SK-N-SH treated with all-trans-retinoic acid at 6 μM for 48 hours (cell line): ENCODE data around the gene METTL26.

Experiments
- ATAC-seq: fragments of 200-7000 bp; cut with Tn5 transposase; 3 replicates; pipeline ENCODE4 v1.9.1; 2020; ENCODE audit warnings: mild to moderate bottlenecking, moderate library complexity
- ARNTL ChIP-seq: fragments of 450-650 bp; formaldehyde crosslinking; IDR thresholded peaks from 2 replicates; pipeline ENCODE4 v1.5.0; 2020; ENCODE audit warnings: low read depth, mild to moderate bottlenecking, moderate library complexity, borderline replicate concordance
- CREB5 ChIP-seq: fragments of 250-450 bp; sonication (Bioruptor Pico); IDR thresholded peaks from 2 replicates; pipeline ENCODE4 v1.5.1; 2020; ENCODE audit warnings: low read depth, mild to moderate bottlenecking, moderate library complexity
- CSDC2 ChIP-seq: fragments of 250-450 bp; sonication (Bioruptor Pico); IDR thresholded peaks from 2 replicates; pipeline ENCODE4 v1.5.0; 2020; ENCODE audit warnings: mild to moderate bottlenecking, moderate library complexity
- CSRNP3 ChIP-seq: fragments of 250-450 bp; sonication (Bioruptor Pico); IDR thresholded peaks from 2 replicates; pipeline ENCODE4 v1.5.1; 2021; ENCODE audit warnings: mild to moderate bottlenecking, moderate library complexity
- ESRRG ChIP-seq: fragments of 250-450 bp; sonication (Bioruptor Pico); IDR thresholded peaks from 2 replicates; pipeline ENCODE4 v1.6.1; 2021; ENCODE audit warnings: mild to moderate bottlenecking
- ISL1 ChIP-seq: fragments of 250-450 bp; sonication (Bioruptor Pico); IDR thresholded peaks from 2 replicates; pipeline ENCODE4 v2.1.2; 2022; ENCODE audit warnings: mild to moderate bottlenecking, moderate library complexity
- OSR1 ChIP-seq: fragments of 250-450 bp; sonication (Bioruptor Pico); IDR thresholded peaks from 2 replicates; pipeline ENCODE4 v1.8.0; 2022; ENCODE audit warnings: moderate library complexity, mild to moderate bottlenecking, inconsistent platforms
- RARB ChIP-seq: fragments of 250-450 bp; sonication (Bioruptor Pico); IDR thresholded peaks from 2 replicates; pipeline ENCODE4 v1.8.0; 2021; ENCODE audit warnings: mild to moderate bottlenecking, moderate library complexity
- SNAI2 ChIP-seq: fragments of 250-450 bp; sonication (Bioruptor Pico); IDR thresholded peaks from 2 replicates; pipeline ENCODE4 v1.5.0; 2020; ENCODE audit warnings: mild to moderate bottlenecking, moderate library complexity
- TCF4 ChIP-seq: fragments of 250-450 bp; sonication (Bioruptor Pico); IDR thresholded peaks from 2 replicates; pipeline ENCODE4 v1.8.0; 2021; ENCODE audit warnings: mild to moderate bottlenecking, moderate library complexity, borderline replicate concordance
- TOX ChIP-seq: fragments of 250-450 bp; sonication (Bioruptor Pico); IDR thresholded peaks from 2 replicates; pipeline ENCODE4 v1.8.0; 2021; ENCODE audit warnings: mild to moderate bottlenecking, moderate library complexity, borderline replicate concordance
- ZC3H10 ChIP-seq: fragments of 250-450 bp; sonication (Bioruptor Pico); IDR thresholded peaks from 2 replicates; pipeline ENCODE4 v1.5.1; 2021; ENCODE audit warnings: mild to moderate bottlenecking, moderate library complexity
- ZFP3 ChIP-seq: fragments of 250-450 bp; sonication (Bioruptor Pico); IDR thresholded peaks from 2 replicates; pipeline ENCODE4 v1.5.0; 2020; ENCODE audit warnings: mild to moderate bottlenecking, moderate library complexity
- ZFP30 ChIP-seq: fragments of 450-650 bp; formaldehyde crosslinking; IDR thresholded peaks from 2 replicates; pipeline ENCODE4 v1.5.0; 2022; ENCODE audit warnings: mild to moderate bottlenecking, moderate library complexity
- ZNF565 ChIP-seq: fragments of 450-650 bp; formaldehyde crosslinking; conservative IDR thresholded peaks from 2 replicates; pipeline ENCODE4 v1.5.0; 2020; ENCODE audit warnings: low read depth, mild to moderate bottlenecking, moderate library complexity
- ZNF70 ChIP-seq: fragments of 450-650 bp; formaldehyde crosslinking; IDR thresholded peaks from 2 replicates; pipeline ENCODE4 v1.5.0; 2020; ENCODE audit warnings: mild to moderate bottlenecking, moderate library complexity
- ZNF8 ChIP-seq: fragments of 450-650 bp; formaldehyde crosslinking; IDR thresholded peaks from 2 replicates; pipeline ENCODE4 v1.5.0; 2020; ENCODE audit warnings: mild to moderate bottlenecking, moderate library complexity
- TF ChIP-seq, protein P1 (sequence below): fragments of 250-450 bp; sonication (Bioruptor Pico); IDR thresholded peaks from 2 replicates; pipeline ENCODE4 v1.8.0; 2021; ENCODE audit warnings: low read depth, mild to moderate bottlenecking, moderate library complexity, borderline replicate concordance
- TF ChIP-seq, protein P2 (sequence below): fragments of 250-450 bp; sonication (Bioruptor Pico); IDR thresholded peaks from 2 replicates; pipeline ENCODE4 v1.8.0; 2020; ENCODE audit warnings: mild to moderate bottlenecking, moderate library complexity, borderline replicate concordance
- TF ChIP-seq, protein P3 (sequence below): fragments of 250-450 bp; sonication (Bioruptor Pico); IDR thresholded peaks from 2 replicates; pipeline ENCODE4 v1.5.0; 2020; ENCODE audit warnings: mild to moderate bottlenecking, moderate library complexity

METTL26 gene

GRCh38 chr16:619476-620100 lies 16.5 kb downstream of the METTL26 start:
- no peak for ATAC-seq
- TF ChIP-seq ZNF8 (no peak), RARB (CRISPR knock-in tag) (no peak), ESRRG (CRISPR knock-in tag) (no peak), ARNTL (no peak), TCF4 (CRISPR knock-in tag) (no peak), ZNF70 (CRISPR knock-in tag) (no peak), SNAI2 (CRISPR knock-in tag) (no peak), CSRNP3 (no peak), CSDC2 (no peak), ISL1 (CRISPR knock-in tag) (no peak), ZFP3 (no peak), CREB5 (CRISPR knock-in tag) (no peak), OSR1 (no peak)
- TF ChIP-seq, protein P1, sequence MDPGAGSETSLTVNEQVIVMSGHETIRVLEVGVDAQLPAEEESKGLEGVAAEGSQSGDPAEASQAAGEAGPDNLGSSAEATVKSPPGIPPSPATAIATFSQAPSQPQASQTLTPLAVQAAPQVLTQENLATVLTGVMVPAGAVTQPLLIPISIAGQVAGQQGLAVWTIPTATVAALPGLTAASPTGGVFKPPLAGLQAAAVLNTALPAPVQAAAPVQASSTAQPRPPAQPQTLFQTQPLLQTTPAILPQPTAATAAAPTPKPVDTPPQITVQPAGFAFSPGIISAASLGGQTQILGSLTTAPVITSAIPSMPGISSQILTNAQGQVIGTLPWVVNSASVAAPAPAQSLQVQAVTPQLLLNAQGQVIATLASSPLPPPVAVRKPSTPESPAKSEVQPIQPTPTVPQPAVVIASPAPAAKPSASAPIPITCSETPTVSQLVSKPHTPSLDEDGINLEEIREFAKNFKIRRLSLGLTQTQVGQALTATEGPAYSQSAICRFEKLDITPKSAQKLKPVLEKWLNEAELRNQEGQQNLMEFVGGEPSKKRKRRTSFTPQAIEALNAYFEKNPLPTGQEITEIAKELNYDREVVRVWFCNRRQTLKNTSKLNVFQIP (CRISPR knock-in tag) = no peak
- TF ChIP-seq, protein P2, sequence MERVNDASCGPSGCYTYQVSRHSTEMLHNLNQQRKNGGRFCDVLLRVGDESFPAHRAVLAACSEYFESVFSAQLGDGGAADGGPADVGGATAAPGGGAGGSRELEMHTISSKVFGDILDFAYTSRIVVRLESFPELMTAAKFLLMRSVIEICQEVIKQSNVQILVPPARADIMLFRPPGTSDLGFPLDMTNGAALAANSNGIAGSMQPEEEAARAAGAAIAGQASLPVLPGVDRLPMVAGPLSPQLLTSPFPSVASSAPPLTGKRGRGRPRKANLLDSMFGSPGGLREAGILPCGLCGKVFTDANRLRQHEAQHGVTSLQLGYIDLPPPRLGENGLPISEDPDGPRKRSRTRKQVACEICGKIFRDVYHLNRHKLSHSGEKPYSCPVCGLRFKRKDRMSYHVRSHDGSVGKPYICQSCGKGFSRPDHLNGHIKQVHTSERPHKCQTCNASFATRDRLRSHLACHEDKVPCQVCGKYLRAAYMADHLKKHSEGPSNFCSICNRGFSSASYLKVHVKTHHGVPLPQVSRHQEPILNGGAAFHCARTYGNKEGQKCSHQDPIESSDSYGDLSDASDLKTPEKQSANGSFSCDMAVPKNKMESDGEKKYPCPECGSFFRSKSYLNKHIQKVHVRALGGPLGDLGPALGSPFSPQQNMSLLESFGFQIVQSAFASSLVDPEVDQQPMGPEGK (CRISPR knock-in tag) = no peak
- TF ChIP-seq, protein P3, sequence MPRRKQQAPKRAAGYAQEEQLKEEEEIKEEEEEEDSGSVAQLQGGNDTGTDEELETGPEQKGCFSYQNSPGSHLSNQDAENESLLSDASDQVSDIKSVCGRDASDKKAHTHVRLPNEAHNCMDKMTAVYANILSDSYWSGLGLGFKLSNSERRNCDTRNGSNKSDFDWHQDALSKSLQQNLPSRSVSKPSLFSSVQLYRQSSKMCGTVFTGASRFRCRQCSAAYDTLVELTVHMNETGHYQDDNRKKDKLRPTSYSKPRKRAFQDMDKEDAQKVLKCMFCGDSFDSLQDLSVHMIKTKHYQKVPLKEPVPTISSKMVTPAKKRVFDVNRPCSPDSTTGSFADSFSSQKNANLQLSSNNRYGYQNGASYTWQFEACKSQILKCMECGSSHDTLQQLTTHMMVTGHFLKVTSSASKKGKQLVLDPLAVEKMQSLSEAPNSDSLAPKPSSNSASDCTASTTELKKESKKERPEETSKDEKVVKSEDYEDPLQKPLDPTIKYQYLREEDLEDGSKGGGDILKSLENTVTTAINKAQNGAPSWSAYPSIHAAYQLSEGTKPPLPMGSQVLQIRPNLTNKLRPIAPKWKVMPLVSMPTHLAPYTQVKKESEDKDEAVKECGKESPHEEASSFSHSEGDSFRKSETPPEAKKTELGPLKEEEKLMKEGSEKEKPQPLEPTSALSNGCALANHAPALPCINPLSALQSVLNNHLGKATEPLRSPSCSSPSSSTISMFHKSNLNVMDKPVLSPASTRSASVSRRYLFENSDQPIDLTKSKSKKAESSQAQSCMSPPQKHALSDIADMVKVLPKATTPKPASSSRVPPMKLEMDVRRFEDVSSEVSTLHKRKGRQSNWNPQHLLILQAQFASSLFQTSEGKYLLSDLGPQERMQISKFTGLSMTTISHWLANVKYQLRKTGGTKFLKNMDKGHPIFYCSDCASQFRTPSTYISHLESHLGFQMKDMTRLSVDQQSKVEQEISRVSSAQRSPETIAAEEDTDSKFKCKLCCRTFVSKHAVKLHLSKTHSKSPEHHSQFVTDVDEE (CRISPR knock-in tag) = no peak

GRCh38 chr16:617855-618254 lies 18.2 kb downstream of the METTL26 start:
- TF ChIP-seq TCF4 (CRISPR knock-in tag) (no peak), ARNTL (no peak), CSRNP3 (no peak), CSDC2 (no peak), OSR1 (no peak), ZNF565 (no peak), ZFP30 (CRISPR knock-in tag) (no peak), TOX (CRISPR knock-in tag) (no peak), ZC3H10 (no peak)
- TF ChIP-seq, protein P1 (CRISPR knock-in tag) = no peak
- TF ChIP-seq, protein P3 (CRISPR knock-in tag) = no peak
- TF ChIP-seq, protein P2 (CRISPR knock-in tag) = no peak
- TF ChIP-seq, all 23 proteins: peak for 0
- ATAC-seq = no peak
